Subcutaneous abdominal adipose tissue (tissue), 5 donors: ENCODE results near the gene AKAP13.

Experiments
- H3K27ac ChIP-seq: one replicate; pipeline ENCODE4 v1.7.0; 2013; ENCODE audit warnings: low read depth, mild to moderate bottlenecking, inconsistent platforms, low read length, moderate library complexity
- H3K27me3 ChIP-seq, 5 donors: one replicate each; pipeline ENCODE4 v1.7.0; 2013; ENCODE audit warnings: low read length in 5 of 5, inconsistent platforms in 1 of 5; ENCODE audit not compliant: control insufficient read depth in 5 of 5, insufficient read depth in 4 of 5
- H3K36me3 ChIP-seq, 5 donors: one replicate each; pipeline ENCODE4 v1.7.0; 2013; ENCODE audit warnings: low read length in 5 of 5; ENCODE audit not compliant: control insufficient read depth in 5 of 5, insufficient read depth in 5 of 5
- H3K4me1 ChIP-seq, 5 donors: one replicate each; pipeline ENCODE4 v1.7.0; 2013; ENCODE audit warnings: low read length in 5 of 5, mild to moderate bottlenecking in 3 of 5, moderate library complexity in 1 of 5; ENCODE audit not compliant: control insufficient read depth in 5 of 5, insufficient read depth in 5 of 5
- H3K4me3 ChIP-seq, 5 donors: one replicate each; pipeline ENCODE4 v1.7.0; 2013; ENCODE audit warnings: low read length in 5 of 5, low read depth in 1 of 5
- H3K9ac ChIP-seq, 5 donors: one replicate each; pipeline ENCODE4 v1.7.0; 2013; ENCODE audit warnings: low read length in 5 of 5, mild to moderate bottlenecking in 4 of 5, moderate library complexity in 3 of 5
- H3K9me3 ChIP-seq, 5 donors: one replicate each; pipeline ENCODE4 v1.7.0; 2013; ENCODE audit warnings: low read length in 5 of 5; ENCODE audit not compliant: control insufficient read depth in 5 of 5
- donor health status: healthy.
- donor health status: healthy.
- donor health status: healthy.
- donor health status: healthy.
- donor health status: healthy.

The AKAP13 gene

DNA sequence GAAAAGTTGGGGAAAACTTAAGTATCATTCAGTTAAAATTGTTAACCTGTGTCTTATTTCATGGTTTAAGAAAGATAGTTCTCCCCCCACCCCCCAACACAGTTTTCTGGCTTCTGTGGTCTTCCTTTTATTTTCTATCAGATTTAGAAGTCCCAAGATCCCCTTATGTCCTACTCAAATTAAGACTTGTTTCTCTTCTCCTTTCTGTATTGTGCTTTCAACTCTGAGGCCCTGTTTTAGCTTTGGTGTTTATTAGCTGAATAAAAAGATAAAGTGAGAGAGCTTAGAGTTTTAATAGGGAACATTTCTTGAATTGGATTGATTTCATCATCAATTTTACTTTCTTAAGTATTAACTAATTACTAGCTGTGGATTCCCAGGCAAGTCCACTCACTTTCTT, 62.6 kb downstream of the AKAP13 start:
- Histone ChIP-seq H3K27ac (no peak overlapping the region), H3K36me3 (no peaks in the 10 kb centered on the region), H3K27me3 (no peaks in the 10 kb centered on the region), H3K9me3 (peaks cover 0 to 3% (median 0%) of the 10 kb centered on the region in 5 donors), H3K4me1 (peaks cover 0 to 19% (median 11%) of the 10 kb centered on the region in 5 donors), H3K4me3 (no peak overlapping the region), H3K9ac (no peak overlapping the region)

DNA sequence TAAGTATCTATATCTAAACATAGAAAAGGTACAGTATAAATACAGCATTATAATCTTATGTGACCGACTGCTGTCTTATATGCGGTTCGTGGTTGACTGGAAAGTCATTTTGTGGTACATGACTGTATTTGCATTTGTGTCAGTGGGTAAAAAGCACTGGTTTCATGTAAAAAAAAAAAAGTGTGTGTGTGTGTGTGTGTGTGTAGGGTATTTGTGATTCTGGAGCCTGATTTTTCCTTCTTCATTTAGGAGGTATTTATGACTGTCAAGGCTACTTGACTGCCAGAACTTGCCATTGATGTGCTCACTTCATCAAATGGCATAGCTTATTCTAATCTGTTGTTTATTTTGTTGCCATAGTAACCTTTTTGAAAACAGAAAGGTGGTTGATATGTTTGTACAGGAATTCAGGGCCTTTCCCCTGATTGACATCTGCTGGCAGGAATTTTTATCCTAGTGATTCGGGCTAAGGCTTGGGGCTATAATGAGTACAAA, 63.2 kb downstream of the AKAP13 start:
- Histone ChIP-seq H3K9me3 (peaks cover 0 to 3% (median 0%) of the 10 kb centered on the region in 5 donors), H3K27ac (no peak overlapping the region), H3K4me1 (peaks cover 0 to 19% (median 11%) of the 10 kb centered on the region in 5 donors), H3K9ac (no peak overlapping the region), H3K27me3 (no peaks in the 10 kb centered on the region), H3K4me3 (no peak overlapping the region), H3K36me3 (no peaks in the 10 kb centered on the region)

DNA sequence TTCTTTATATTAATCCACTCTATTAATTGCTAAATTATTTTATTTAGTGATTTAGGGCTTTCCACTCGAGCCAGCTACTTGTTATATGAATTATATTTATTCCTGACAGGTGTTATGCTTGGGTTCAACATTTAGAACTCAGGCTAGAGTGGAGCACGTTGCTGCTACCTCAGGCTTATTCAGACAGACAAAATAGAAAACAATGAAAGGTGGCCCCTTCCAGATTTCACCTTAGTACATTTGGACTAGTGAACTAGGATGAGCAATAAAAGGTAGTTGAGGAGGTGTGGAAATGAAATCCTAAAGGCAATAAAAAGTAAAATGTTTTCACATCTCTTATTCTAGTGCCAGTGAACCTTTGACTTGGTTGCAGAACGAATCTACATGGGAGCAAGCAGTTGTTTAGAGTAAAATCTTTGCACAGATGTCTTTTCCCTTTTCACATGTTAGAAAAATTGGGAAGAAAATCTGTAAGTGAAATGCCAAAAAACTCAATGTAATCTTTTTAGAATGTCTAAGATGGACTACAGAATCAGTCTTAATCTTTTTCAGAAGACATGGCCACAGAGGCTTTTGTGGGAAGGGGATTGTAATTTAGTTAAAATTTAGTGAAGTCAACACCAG, 63.8 kb downstream of the AKAP13 start:
- Histone ChIP-seq H3K4me1 (peaks cover 0 to 19% (median 11%) of the 10 kb centered on the region in 5 donors), H3K27ac (no peak overlapping the region), H3K36me3 (no peaks in the 10 kb centered on the region), H3K9me3 (peaks cover 0 to 3% (median 0%) of the 10 kb centered on the region in 5 donors), H3K9ac (peak overlapping the region in 1 of 5 donors; percentile 22), H3K27me3 (no peaks in the 10 kb centered on the region), H3K4me3 (no peak overlapping the region)

DNA sequence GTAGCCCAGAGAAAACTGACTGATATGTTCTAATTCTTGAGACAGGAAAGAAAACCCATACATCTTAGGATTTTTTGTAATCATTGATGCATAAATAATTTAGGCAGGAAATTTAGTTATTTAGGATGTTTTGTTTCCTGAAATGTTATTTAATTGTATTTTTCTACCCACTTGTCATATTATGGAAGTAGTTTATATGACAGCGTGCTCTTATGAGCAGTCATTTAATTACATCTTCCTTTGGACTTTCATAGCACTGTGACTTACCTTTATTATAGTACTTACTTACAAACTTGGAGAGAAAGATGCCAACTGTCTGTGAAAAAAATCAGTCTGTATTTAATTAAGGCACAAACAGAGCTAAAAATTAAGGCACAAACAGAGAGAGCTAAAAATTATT, 65.0 kb downstream of the AKAP13 start:
- H3K9ac ChIP-seq: no peak overlapping the region
- H3K4me1 ChIP-seq: peaks cover 0 to 19% (median 11%) of the 10 kb centered on the region in 5 donors
- no peaks in the 10 kb centered on the region for H3K36me3 ChIP-seq
- H3K27ac ChIP-seq: no peak overlapping the region
- no peaks in the 10 kb centered on the region for H3K27me3 ChIP-seq
- H3K9me3 ChIP-seq: peaks cover 0 to 10% (median 3%) of the 10 kb centered on the region in 5 donors
- H3K4me3 ChIP-seq: no peak overlapping the region

DNA sequence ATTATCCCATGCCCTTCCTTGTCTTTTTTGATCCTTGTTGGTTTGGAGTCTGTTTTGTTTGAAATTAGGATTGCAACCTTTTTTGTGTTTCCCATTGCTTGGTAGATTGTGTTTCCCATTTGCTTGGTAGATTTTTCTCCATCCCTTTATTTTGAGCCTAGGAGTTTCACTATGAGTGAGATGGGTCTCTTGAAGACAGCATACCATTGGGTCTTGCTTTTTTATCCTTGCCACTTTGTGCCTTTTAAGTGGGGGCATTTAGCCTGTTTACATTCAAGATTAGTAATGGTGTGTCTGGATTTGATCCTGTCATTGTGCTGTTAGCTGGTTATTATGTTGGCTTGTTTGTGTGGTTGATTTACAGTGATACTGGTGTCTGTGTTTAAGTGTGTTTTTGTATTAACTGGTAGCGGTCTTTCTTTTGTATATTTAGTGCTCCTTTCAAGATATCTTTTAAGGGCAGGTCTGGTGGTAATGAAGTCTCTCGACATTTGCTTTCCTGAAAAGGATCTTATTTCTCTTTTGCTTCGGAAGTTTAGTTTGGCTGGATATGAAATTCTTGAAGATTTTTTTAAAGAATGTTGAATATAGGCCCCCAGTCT, 70.8 kb downstream of the AKAP13 start:
- H3K27ac ChIP-seq: no peak overlapping the region
- H3K4me1 ChIP-seq: peaks cover 0 to 2% (median 0%) of the 10 kb centered on the region in 5 donors
- H3K4me3 ChIP-seq: no peak overlapping the region
- peaks cover 0 to 22% (median 12%) of the 10 kb centered on the region in 5 donors for H3K9me3 ChIP-seq
- no peaks in the 10 kb centered on the region for H3K27me3 ChIP-seq
- no peaks in the 10 kb centered on the region for H3K36me3 ChIP-seq
- H3K9ac ChIP-seq: no peak overlapping the region

DNA sequence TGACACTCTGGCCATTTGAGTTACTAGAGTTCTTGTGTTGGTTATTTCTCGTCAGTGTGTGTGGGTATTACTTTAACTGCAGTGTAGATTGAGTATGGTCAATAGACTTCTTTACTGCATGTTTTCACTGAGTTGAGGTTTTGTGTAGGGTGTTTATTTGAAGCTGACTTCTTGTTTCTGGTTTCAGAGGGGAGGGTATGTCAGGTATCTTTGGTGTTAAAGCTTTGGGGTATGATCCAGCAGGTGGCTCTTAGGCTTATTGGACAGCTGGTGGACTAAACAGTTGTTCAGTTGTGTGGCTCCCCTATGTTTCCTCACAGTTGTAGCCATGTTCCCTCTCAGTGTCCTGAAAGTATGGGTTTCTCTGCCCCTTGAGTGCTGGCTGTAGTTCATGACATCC, 72.0 kb downstream of the AKAP13 start:
- Histone ChIP-seq H3K36me3 (no peaks in the 10 kb centered on the region), H3K4me1 (peaks cover 0 to 2% (median 0%) of the 10 kb centered on the region in 5 donors), H3K4me3 (no peak overlapping the region), H3K27me3 (no peaks in the 10 kb centered on the region), H3K9me3 (peaks cover 0 to 22% (median 12%) of the 10 kb centered on the region in 5 donors), H3K9ac (no peak overlapping the region), H3K27ac (no peak overlapping the region)

DNA sequence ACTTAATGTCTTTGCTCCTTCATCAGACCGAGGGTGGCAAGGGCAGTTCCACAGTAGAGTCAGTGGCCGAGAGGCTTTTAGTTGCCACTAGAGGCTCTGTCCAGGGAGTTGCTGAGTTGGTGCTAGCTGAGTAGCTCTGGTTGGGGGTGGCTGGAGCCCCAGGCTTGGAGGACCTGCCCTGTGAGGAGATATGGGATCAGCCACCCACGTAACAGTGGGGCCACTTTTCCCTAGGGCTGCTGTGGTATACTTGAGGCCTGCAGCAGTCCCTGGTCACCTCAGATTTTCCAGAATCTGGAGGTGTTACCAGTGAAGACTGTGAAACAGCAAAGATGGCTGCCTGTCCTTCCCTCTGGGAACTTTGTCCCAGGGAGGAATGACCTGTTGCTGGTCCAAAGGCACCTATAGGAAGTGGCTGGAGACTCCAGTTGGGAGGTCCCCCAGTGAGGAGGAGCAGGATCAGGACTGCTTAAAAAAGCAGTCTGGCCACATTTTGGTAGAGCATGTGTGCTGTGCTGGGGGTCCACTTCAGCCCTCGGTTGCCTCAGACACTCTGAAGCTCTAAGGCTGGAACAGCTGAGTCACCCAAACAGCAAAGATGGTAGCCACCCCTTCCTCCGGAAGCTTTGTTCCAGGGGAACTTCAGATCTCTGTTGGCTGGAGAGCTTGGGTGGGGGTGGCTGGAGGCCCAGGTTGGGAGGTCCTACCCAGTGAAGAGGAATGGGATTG, 72.9 kb downstream of the AKAP13 start:
- Histone ChIP-seq H3K36me3 (no peaks in the 10 kb centered on the region), H3K27me3 (no peaks in the 10 kb centered on the region), H3K4me1 (peaks cover 0 to 2% (median 0%) of the 10 kb centered on the region in 5 donors), H3K4me3 (no peak overlapping the region), H3K9me3 (peaks cover 0 to 22% (median 12%) of the 10 kb centered on the region in 5 donors), H3K9ac (no peak overlapping the region), H3K27ac (no peak overlapping the region)

DNA sequence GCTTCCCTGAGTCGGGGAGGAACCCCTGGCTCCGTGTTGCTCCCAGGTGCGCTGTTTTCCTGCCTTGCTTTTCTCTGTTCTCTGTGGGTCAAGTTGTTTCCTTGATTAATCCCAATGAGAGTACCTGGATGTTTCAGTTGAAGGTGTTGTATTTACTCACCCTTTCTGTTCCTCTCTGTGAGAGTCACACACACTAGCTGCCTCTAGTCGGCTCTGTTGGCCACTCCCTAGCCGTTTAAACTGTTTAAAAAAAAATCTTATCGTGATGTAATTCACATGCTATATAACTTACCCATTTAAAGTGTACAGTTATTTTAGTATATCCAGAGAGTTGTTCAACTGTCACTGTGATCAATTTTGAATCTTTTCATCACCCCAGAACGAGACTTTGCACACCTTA, 74.0 kb downstream of the AKAP13 start:
- peaks cover 0 to 2% (median 0%) of the 10 kb centered on the region in 5 donors for H3K4me1 ChIP-seq

DNA sequence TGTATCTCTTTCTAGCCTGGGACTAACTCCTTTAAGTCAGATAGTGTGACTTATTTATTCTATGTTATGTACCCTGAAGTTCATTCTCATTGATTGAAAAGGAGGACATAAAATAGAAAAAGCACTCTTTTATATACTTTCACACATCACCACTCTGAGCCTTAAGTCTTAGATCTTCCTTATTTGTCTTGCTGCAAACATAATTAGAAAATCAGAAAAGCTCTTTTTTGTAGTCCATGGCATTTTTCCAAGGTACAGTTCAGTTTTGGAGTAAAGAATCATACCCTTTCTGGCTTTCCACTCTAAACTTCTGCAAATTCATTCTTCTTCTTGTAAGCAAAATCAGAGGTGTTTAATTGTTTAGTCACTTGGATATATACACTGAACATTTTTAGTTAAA, 75.5 kb downstream of the AKAP13 start:
- Histone ChIP-seq H3K9me3 (peaks cover 0 to 9% (median 4%) of the 10 kb centered on the region in 5 donors), H3K36me3 (no peaks in the 10 kb centered on the region), H3K27me3 (no peaks in the 10 kb centered on the region), H3K27ac (no peak overlapping the region), H3K4me1 (peaks cover 0 to 2% (median 0%) of the 10 kb centered on the region in 5 donors), H3K9ac (no peak overlapping the region), H3K4me3 (no peak overlapping the region)

More for the DNA sequence above, 74.0 kb downstream of the AKAP13 start:
- H3K9me3 ChIP-seq: peaks cover 0 to 21% (median 12%) of the 10 kb centered on the region in 5 donors
- H3K4me3 ChIP-seq: no peak overlapping the region
- H3K36me3 ChIP-seq: no peaks in the 10 kb centered on the region
- no peak overlapping the region for H3K27ac ChIP-seq
- H3K9ac ChIP-seq: no peak overlapping the region
- no peaks in the 10 kb centered on the region for H3K27me3 ChIP-seq

DNA sequence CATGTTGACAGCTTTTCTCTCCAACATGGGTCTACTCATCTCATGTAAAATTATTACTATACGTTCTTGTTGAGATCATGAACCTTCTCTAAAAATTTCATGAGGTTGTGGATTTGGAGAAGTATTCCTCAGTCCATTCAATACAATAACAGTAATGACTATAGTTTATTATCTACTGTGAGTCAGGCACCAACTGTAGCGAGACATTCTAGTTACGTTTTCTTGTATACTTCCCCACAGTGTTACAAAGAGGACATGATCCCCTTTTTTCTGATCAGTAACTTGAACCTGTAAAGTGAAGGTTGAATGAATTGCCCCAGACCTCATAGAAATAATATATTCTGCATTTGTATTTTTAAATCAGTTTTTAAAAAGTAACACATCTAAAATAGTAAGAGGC, 76.4 kb downstream of the AKAP13 start:
- no peak overlapping the region for H3K4me3 ChIP-seq
- no peaks in the 10 kb centered on the region for H3K9me3 ChIP-seq
- H3K4me1 ChIP-seq: peaks cover 0 to 2% (median 0%) of the 10 kb centered on the region in 5 donors
- no peak overlapping the region for H3K9ac ChIP-seq
- no peaks in the 10 kb centered on the region for H3K36me3 ChIP-seq
- no peak overlapping the region for H3K27ac ChIP-seq
- no peaks in the 10 kb centered on the region for H3K27me3 ChIP-seq
